Measurements from ENCODE around the gene SPOCK1.

Gene SPOCK1

GRCh38 chr5:137141779-137142178 is 357.3 kb downstream of the SPOCK1 start:
- DNase-seq (ENCODE audit: low spot score) = no peak
- in situ Hi-C loops (cut with MboI; ENCODE audit: low pct_unique_long_range_greater_than_20kb, low sequenced_read_pairs, unreplicated experiment) = no loop called here
- TF ChIP-seq CTCF (IDR thresholded peaks at IDR 0.05; ENCODE audit: extremely low read depth, insufficient read depth, missing control alignments) = no peak

DNA sequence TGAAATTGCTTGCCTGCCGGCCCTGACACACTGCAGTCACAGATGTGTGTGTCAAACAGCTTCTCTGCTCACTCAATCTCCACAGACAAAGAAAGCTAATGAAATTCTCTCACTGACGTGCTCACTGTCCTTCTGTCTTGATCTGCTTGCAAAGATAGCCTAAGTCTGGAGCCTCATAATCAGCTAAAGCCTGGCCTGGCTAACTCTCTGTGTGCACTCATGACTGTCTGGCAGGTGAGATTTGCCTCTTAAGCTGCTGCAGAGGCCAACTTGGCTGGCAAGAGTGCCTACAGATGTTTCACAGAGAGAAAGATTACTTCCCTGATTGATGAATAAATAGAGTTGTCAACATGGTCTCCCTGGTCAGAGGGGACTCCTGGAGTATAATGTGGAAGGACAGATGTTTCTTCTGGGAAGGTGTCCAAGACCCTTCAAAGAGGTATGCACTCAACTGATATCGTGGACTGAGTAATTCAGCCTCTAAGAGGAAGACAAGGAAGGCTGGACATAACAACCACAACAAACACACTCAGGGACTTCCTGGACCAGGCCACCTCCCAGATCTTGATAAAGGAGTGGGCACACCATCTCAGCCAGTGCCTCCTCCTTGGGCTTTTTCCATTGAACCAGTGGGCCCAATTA is 362.0 kb downstream of the SPOCK1 start:
- no peak for TF ChIP-seq CTCF (IDR thresholded peaks at IDR 0.05; ENCODE audit: extremely low read depth, insufficient read depth, missing control alignments)
- DNase-seq (ENCODE audit: low spot score) = no peak
- in situ Hi-C loops (cut with MboI; ENCODE audit: low pct_unique_long_range_greater_than_20kb, low sequenced_read_pairs, unreplicated experiment) = no loop called here

DNA sequence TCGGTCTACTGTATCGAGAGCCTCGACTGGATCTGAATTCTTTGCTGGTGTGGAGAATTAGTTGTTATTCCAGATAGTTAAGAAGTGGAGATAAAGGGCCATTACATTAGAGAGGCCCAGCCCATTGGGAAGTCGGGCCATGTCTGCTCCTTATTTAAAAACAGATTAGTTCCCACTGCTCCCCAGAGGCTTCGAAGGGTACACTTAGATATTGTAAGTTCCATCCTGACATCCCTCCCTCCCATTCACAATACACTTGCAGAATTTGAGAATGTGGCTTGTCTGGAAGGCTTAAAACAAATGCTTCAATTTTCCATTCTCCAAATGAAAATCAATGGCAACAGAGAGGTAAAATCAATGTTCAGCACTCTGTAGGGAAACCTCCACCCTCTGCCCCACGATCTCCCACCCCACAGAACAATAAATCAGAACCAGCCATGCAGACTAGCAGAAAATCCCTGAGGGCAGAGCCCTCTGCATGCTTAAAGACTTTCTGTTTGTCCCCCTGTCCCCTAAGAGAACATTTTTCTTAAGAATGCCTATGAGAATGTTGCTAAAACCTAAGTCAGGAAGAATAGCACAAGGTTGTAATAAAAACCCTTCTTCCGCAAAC is 364.1 kb downstream of the SPOCK1 start:
- TF ChIP-seq CTCF (IDR thresholded peaks at IDR 0.05; ENCODE audit: extremely low read depth, insufficient read depth, missing control alignments) = no peak
- in situ Hi-C loops (cut with MboI; ENCODE audit: low pct_unique_long_range_greater_than_20kb, low sequenced_read_pairs, unreplicated experiment) = no loop called here
- no peak for DNase-seq (ENCODE audit: low spot score)

- in situ Hi-C loops (cut with MboI; ENCODE audit: low pct_unique_long_range_greater_than_20kb, low sequenced_read_pairs, unreplicated experiment) = no loop called here
- no peak for TF ChIP-seq CTCF (IDR thresholded peaks at IDR 0.05; ENCODE audit: extremely low read depth, insufficient read depth, missing control alignments)
- DNase-seq (ENCODE audit: low spot score) = no peak
These were observed 369.0 kb downstream of the SPOCK1 start for GRCh38 chr5:137129886-137130680.

- TF ChIP-seq CTCF (IDR thresholded peaks at IDR 0.05; ENCODE audit: extremely low read depth, insufficient read depth, missing control alignments) = no peak
- in situ Hi-C loops (cut with MboI; ENCODE audit: low pct_unique_long_range_greater_than_20kb, low sequenced_read_pairs, unreplicated experiment) = no loop called here
- no peak for DNase-seq (ENCODE audit: low spot score)
These were observed 371.1 kb downstream of the SPOCK1 start for GRCh38 chr5:137128012-137128411.

DNA sequence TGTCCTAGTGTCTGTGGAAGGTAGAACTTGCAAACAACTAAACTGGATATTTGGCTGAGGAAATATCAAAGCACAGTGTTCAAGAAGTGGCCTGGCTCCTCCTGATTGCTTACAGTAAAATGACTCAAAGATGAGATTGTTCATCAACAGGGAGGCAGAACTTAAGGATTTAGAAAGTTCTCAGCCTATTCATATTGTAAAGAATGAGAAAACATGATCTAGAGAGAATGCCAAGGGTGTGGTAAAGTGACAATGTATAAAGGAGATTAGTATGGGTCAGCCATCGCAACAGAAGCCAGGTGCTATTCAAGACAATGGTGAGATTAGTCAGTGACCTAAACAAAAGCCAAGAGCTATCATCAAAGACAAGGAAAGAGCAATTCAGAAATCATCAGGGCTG is 372.3 kb downstream of the SPOCK1 start:
- in situ Hi-C loops (cut with MboI; ENCODE audit: low pct_unique_long_range_greater_than_20kb, low sequenced_read_pairs, unreplicated experiment) = no loop called here
- DNase-seq (ENCODE audit: low spot score) = no peak
- no peak for TF ChIP-seq CTCF (IDR thresholded peaks at IDR 0.05; ENCODE audit: extremely low read depth, insufficient read depth, missing control alignments)
